HCT116 (cell line): ENCODE measurements around the gene IL18R1. TPM values are rescaled to one million over a fixed set of nuclear protein-coding genes. Genes with fewer than 3 reads are reported as not detected.

Experiments
- ATAC-seq: fragments of 200-7000 bp; cut with Tn5 transposase; 2 replicates; pipeline ENCODE4 v1.9.1; 2020; ENCODE audit warnings: mild to moderate bottlenecking, moderate library complexity
- BruUV-seq: library from RNA; stranded (reverse); fragments of 400-500 nt; replicated peaks from 2 replicates; lab custom pipeline; 2021; lab: Mats Ljungman, UMichigan
- CTCF ChIA-PET: fragments of 300-600 bp; sonication (Branson Sonifier 250); formaldehyde crosslinking; loops from one replicate; lab custom pipeline; 2021; ENCODE audit warnings: antibody characterized with exemption; lab: Charles Lee
- POLR2A ChIA-PET: fragments of 300-600, 350-600 bp; sonication (Branson Sonifier 250); formaldehyde crosslinking; loops from one replicate; lab custom pipeline; 2021; ENCODE audit warnings: antibody characterized with exemption; lab: Charles Lee
- RAD21 ChIA-PET, 2 experiments: fragments of 300-600 bp; sonication (Branson Sonifier 250); formaldehyde crosslinking; loops; one replicate each; lab custom pipeline; 2023; ENCODE audit warnings: low total read pairs in 2 of 2; ENCODE audit not compliant: uncharacterized antibody in 2 of 2, unreplicated experiment in 2 of 2, low non-redundant PET in 1 of 2; lab: Charles Lee
- DNase-seq: peaks from one replicate; pipeline ENCODE4 v3.0.0-alpha.2; 2010; ENCODE audit warnings: low read depth, low spot score
- H2AFZ ChIP-seq: fragments of 200-600 bp; shearing (Covaris generic), sonication (generic); 2 replicates; pipeline ENCODE4 v1.6.1; 2017; ENCODE audit warnings: low read depth, mixed run types, mixed read lengths, antibody characterized with exemption, low read length; ENCODE audit not compliant: poor library complexity, severe bottlenecking
- H3K27ac ChIP-seq: 2 replicates; pipeline ENCODE4 v1.5.1; 2012; ENCODE audit warnings: low read depth, low read length
- H3K27me3 ChIP-seq: fragments of 200-600 bp; sonication (generic); 2 replicates; pipeline ENCODE4 v1.6.1; 2016; ENCODE audit warnings: mixed run types, low read length, mixed read lengths; ENCODE audit not compliant: insufficient read depth
- H3K36me3 ChIP-seq, 2 experiments: fragments of 200-500 bp in 1 of 2; fragments of 200-600 bp in 1 of 2; sonication (Bioruptor generic) in 1 of 2; sonication (generic) in 1 of 2; 2 replicates each; pipeline versions ENCODE4 v1.5.1 to v1.6.1; 2014 to 2016; ENCODE audit warnings: low read length in 2 of 2, inconsistent platforms in 1 of 2, mixed read lengths in 1 of 2, mixed run types in 1 of 2; ENCODE audit not compliant: insufficient read depth in 2 of 2, control insufficient read depth in 1 of 2
- H3K4me1 ChIP-seq, 2 experiments: fragments of 200-600 bp in 1 of 2; sonication (generic) in 1 of 2; 2 replicates each; pipeline versions ENCODE4 v1.5.1 to v1.6.1; 2012 to 2017; ENCODE audit warnings: low read length in 2 of 2, inconsistent platforms in 1 of 2, mild to moderate bottlenecking in 1 of 2, mixed read lengths in 1 of 2, mixed run types in 1 of 2, moderate library complexity in 1 of 2; ENCODE audit not compliant: insufficient read depth in 2 of 2, control insufficient read depth in 1 of 2
- H3K4me2 ChIP-seq: fragments of 200-600 bp; sonication (generic); 2 replicates; pipeline ENCODE4 v1.6.1; 2017; ENCODE audit warnings: mixed run types, low read length, mixed read lengths
- H3K4me3 ChIP-seq, 2 experiments: fragments of 200-600 bp in 1 of 2; sonication (generic) in 1 of 2; replicated peaks in 1 of 2; 2 replicates each; pipeline ENCODE4 v1.5.1; 2011 to 2016; ENCODE audit warnings: low read length in 2 of 2, control low read depth in 1 of 2, low read depth in 1 of 2, mild to moderate bottlenecking in 1 of 2, mixed read lengths in 1 of 2, mixed run types in 1 of 2
- H3K79me2 ChIP-seq: fragments of 200-600 bp; sonication (generic); 2 replicates; pipeline ENCODE4 v1.6.1; 2017; ENCODE audit warnings: mild to moderate bottlenecking, mixed run types, low read length, moderate library complexity, mixed read lengths; ENCODE audit not compliant: insufficient read depth
- H3K9ac ChIP-seq: fragments of 200-600 bp; sonication (generic); 2 replicates; pipeline ENCODE4 v1.6.1; 2016; ENCODE audit warnings: low read length, mixed read lengths
- H3K9me2 ChIP-seq: fragments of 200-600 bp; sonication (generic), shearing (Covaris generic); 2 replicates; pipeline ENCODE4 v1.6.1; 2017; ENCODE audit warnings: mixed run types, mild to moderate bottlenecking, moderate library complexity; ENCODE audit not compliant: insufficient read depth
- H3K9me3 ChIP-seq, 2 experiments: fragments of 200-500 bp in 1 of 2; fragments of 200-600 bp in 1 of 2; sonication (Bioruptor generic) in 1 of 2; sonication (generic) in 1 of 2; 2 replicates each; pipeline ENCODE4 v1.6.1; 2014 to 2017; ENCODE audit warnings: low read length in 2 of 2, mixed read lengths in 2 of 2, inconsistent platforms in 1 of 2, low read depth in 1 of 2, mild to moderate bottlenecking in 1 of 2, mixed run types in 1 of 2, moderate library complexity in 1 of 2; ENCODE audit not compliant: control insufficient read depth in 1 of 2, insufficient read depth in 1 of 2
- H4K20me1 ChIP-seq: fragments of 200-600 bp; sonication (generic), shearing (Covaris generic); 2 replicates; pipeline ENCODE4 v1.6.1; 2017; ENCODE audit warnings: mixed run types, mild to moderate bottlenecking, moderate library complexity; ENCODE audit not compliant: insufficient read depth
- CBX3 ChIP-seq: IDR thresholded peaks from 2 replicates; pipeline ENCODE4 v1.6.1; 2012; ENCODE audit warnings: low read depth
- CEBPB ChIP-seq: IDR thresholded peaks from 2 replicates; pipeline ENCODE4 v1.6.1; 2012; ENCODE audit warnings: low read depth
- CTCF ChIP-seq, 3 experiments: fragments of 200-600 bp in 1 of 3; sonication (generic) in 1 of 3; IDR thresholded peaks in 2 of 3; conservative IDR thresholded peaks in 1 of 3; 2 replicates each; pipeline ENCODE4 v1.5.1; 2012 to 2017; ENCODE audit warnings: low read depth in 2 of 3, low read length in 2 of 3, antibody characterized with exemption in 1 of 3, borderline replicate concordance in 1 of 3, control low read depth in 1 of 3, mild to moderate bottlenecking in 1 of 3, mixed read lengths in 1 of 3, mixed run types in 1 of 3, moderate library complexity in 1 of 3; ENCODE audit not compliant: insufficient read depth in 1 of 3
- EGR1 ChIP-seq: IDR thresholded peaks from 2 replicates; pipeline ENCODE4 v1.6.1; 2012; ENCODE audit warnings: low read depth
- ELF1 ChIP-seq: IDR thresholded peaks from 2 replicates; pipeline ENCODE4 v1.6.1; 2012; ENCODE audit warnings: low read depth, borderline replicate concordance
- JUND ChIP-seq: IDR thresholded peaks from 2 replicates; pipeline ENCODE4 v1.6.1; 2012
- MAX ChIP-seq: IDR thresholded peaks from 2 replicates; pipeline ENCODE4 v1.6.1; 2012
- POLR2A ChIP-seq: IDR thresholded peaks from 2 replicates; pipeline ENCODE4 v1.7.0; 2011; ENCODE audit warnings: borderline replicate concordance; ENCODE audit not compliant: insufficient read depth, insufficient read length; ENCODE audit errors: extremely low read depth
- RAD21 ChIP-seq: IDR thresholded peaks from 2 replicates; pipeline ENCODE4 v1.6.1; 2012; ENCODE audit warnings: low read depth, mild to moderate bottlenecking
- SIN3A ChIP-seq: IDR thresholded peaks from 2 replicates; pipeline ENCODE4 v1.6.1; 2012; ENCODE audit warnings: low read depth
- SP1 ChIP-seq: IDR thresholded peaks from 2 replicates; pipeline ENCODE4 v1.6.1; 2012; ENCODE audit warnings: low read depth
- SRF ChIP-seq: IDR thresholded peaks from 2 replicates; pipeline ENCODE4 v1.6.1; 2012; ENCODE audit warnings: low read depth
- TCF7L2 ChIP-seq: IDR thresholded peaks from 2 replicates; pipeline ENCODE4 v1.7.0; 2011; ENCODE audit warnings: borderline replicate concordance, inconsistent platforms; ENCODE audit not compliant: insufficient read depth, insufficient read length; ENCODE audit errors: extremely low read depth
- YY1 ChIP-seq: IDR thresholded peaks from 2 replicates; pipeline ENCODE4 v1.6.1; 2011; ENCODE audit warnings: low read length, low read depth, moderate library complexity, mild to moderate bottlenecking; ENCODE audit not compliant: insufficient replicate concordance; ENCODE audit errors: extremely low read depth
- ZBTB33 ChIP-seq: IDR thresholded peaks from 2 replicates; pipeline ENCODE4 v1.6.1; 2011; ENCODE audit warnings: mild to moderate bottlenecking, low read length, moderate library complexity; ENCODE audit not compliant: insufficient replicate concordance; ENCODE audit errors: extremely low read depth
- ZNF274 ChIP-seq: fragments of 200-500 bp; sonication (Bioruptor generic); IDR thresholded peaks from 2 replicates; pipeline ENCODE4 v1.6.1; 2014; ENCODE audit warnings: mild to moderate bottlenecking, low read depth, low read length, inconsistent platforms
- intact Hi-C: fragments of 100-400 bp; cut with micrococcal nuclease; formaldehyde crosslinking; loops from 2 replicates; pipeline ENCODE4 v1.10.0; 2022
- total RNA-seq: library from RNA; stranded (reverse); gene quantifications from one replicate; pipeline ENCODE4 v1.2.1, GENCODE V29; 2021; ENCODE audit not compliant: unreplicated experiment

IL18R1 gene
- total RNA-seq, 1 experiment from 2014 or later = 1.5 TPM

- ATAC-seq (no peak), DNase-seq (no peak)
- H3K4me2 ChIP-seq = no peak overlapping the region
- no peaks in the 10 kb centered on the region for H3K79me2 ChIP-seq
- no peak overlapping the region for H2AFZ ChIP-seq
- no peaks in the 10 kb centered on the region for H3K9me3 ChIP-seq
- no peaks in the 10 kb centered on the region for H3K4me1 ChIP-seq
- intact Hi-C loops = no loop called here
- no peak overlapping the region for H3K9ac ChIP-seq
- POLR2A ChIA-PET = no interaction called here
- H3K9me2 ChIP-seq = no peaks in the 10 kb centered on the region
- CTCF ChIA-PET = no interaction called here
- no peak overlapping the region for H3K27ac ChIP-seq
- H3K4me3 ChIP-seq = no peak overlapping the region
- RAD21 ChIA-PET = no interaction called here
- no TSS peak for BruUV-seq
- H3K27me3 ChIP-seq = no peaks in the 10 kb centered on the region
- no peaks in the 10 kb centered on the region for H4K20me1 ChIP-seq
- TF ChIP-seq JUND (no peak), YY1 (no peak), SIN3A (no peak), ELF1 (no peak), CTCF (IDR thresholded peaks at IDR 0.05 in 2 of 3, conservative IDR thresholded peaks at IDR 0.05 in 1 of 3; ENCODE audit: borderline replicate concordance in 1 of 3, insufficient read depth in 1 of 3, low read depth in 2 of 3, low read length in 2 of 3) (no peak), EGR1 (no peak), CBX3 (no peak), CEBPB (no peak), TCF7L2 (no peak), POLR2A (no peak), ZNF274 (no peak), SRF (no peak), RAD21 (no peak), MAX (no peak), SP1 (no peak), ZBTB33 (no peak)
- no peaks in the 10 kb centered on the region for H3K36me3 ChIP-seq
Measured at GRCh38 chr2:102401865-102402264, 46.3 kb downstream of the IL18R1 start.
